ENCODE measurements around the gene MAPKAP1.

DNA sequence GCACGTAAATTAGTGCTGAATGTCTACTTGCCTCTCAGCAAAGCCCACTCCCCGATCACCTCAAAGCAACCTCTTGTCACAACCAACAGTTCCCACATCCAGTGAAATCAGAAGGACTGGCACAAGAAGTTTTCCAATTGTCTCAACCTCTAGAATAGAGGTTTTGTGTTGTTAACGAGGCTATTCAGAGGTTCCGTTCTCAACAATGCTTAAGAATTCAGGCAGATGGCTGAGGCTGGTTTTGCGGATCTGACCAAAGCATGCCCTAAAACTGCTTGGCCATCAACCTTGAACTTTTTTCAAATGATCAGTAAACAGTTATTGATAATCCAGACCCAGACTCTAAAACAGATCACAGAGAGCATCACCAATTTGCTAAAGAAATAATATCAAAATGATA lies 52.9 kb downstream of the MAPKAP1 start:
- TF ChIP-seq, protein P1, sequence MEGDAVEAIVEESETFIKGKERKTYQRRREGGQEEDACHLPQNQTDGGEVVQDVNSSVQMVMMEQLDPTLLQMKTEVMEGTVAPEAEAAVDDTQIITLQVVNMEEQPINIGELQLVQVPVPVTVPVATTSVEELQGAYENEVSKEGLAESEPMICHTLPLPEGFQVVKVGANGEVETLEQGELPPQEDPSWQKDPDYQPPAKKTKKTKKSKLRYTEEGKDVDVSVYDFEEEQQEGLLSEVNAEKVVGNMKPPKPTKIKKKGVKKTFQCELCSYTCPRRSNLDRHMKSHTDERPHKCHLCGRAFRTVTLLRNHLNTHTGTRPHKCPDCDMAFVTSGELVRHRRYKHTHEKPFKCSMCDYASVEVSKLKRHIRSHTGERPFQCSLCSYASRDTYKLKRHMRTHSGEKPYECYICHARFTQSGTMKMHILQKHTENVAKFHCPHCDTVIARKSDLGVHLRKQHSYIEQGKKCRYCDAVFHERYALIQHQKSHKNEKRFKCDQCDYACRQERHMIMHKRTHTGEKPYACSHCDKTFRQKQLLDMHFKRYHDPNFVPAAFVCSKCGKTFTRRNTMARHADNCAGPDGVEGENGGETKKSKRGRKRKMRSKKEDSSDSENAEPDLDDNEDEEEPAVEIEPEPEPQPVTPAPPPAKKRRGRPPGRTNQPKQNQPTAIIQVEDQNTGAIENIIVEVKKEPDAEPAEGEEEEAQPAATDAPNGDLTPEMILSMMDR (IDR thresholded peaks at IDR 0.05): no peak
- TF ChIP-seq POLR2A (IDR thresholded peaks at IDR 0.05): no peak
